Hematopoietic multipotent progenitor cell (in vitro differentiated cells): ENCODE measurements around the gene SKAP2. TPM values are rescaled to one million over a fixed set of nuclear protein-coding genes. Genes with fewer than 3 reads are reported as not detected.

Experiments used
- DNase-seq, 3 donors: peaks; one replicate each; pipeline ENCODE4 v3.0.0-alpha.2; 2011 to 2015; ENCODE audit warnings: low read depth in 2 of 3, low spot score in 2 of 3
- total RNA-seq: library from RNA; depleted of rRNA; stranded (reverse); fragments of >200 nt; gene quantifications from one replicate; pipeline ENCODE4 v1.2.3, GENCODE V29; 2012

SKAP2 gene
- total RNA-seq, 1 donor, result 6.5 TPM

DNA sequence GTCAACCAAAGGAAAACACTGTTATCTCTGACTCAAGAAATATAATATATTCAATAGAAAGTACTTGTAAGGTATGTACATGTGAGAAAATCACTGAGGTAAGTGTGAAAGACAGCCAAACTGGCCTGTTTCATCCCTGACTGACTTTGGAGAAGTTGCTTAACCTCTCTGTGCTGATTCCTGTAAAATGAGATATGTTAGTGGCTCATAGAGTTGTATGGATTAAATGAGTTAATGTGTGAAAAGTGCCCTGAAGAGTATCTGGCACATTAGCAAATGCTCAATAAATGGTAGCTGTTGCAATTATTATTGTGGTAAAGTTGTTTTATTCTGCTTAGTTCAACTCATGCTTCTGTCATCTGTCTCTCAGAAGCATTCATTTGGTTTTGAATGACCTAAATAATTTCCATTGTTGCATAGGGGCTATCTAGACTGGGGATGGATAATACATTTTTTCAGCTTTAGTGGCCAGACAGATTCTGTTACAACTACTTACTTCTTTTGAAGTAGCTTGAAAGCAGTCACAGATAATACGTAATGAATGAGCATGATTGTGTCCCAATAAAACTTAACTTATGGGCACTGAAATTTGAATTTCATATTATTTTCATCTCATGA is 84.3 kb downstream of the SKAP2 start:
- DNase-seq, result no peak

DNA sequence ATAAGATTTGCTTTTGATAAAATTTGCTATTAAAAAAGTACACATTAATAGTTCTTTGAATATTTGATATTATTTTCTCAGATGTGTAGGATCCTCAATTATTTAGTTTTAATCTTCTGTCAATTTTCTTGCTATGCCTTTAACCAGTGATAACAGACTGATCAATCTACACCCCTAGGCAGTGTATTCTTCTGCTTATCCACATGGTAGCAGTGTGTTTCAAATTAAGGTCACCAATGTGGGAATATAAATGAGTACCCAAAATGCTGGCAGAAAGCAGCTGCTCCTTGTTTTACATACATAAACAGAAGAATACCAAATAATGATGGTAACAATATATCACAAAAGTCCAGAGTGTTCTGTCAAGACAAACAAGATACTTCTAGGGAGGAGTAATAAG is 87.0 kb downstream of the SKAP2 start:
- DNase-seq, result no peak

DNA sequence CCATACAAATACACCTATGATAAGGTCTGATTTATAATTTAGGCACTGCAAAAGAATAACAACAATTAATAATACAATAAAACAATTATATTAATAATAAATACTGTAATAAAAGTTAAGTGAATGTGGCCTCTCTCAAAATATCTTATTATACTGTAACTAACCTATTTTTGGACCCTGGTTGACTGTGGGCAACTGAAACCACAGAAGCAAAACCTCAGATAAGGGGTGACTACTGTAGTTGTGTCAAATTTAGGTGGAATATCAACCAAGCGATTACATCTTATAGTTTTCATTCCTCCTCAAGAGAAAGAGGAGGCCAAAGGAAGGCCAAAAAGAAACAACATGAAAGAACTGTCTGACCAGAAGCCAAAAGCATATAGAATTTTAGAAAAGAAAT is 103.9 kb downstream of the SKAP2 start:
- peak in 2 of 3 donors; percentile 4 to 5 for DNase-seq

DNA sequence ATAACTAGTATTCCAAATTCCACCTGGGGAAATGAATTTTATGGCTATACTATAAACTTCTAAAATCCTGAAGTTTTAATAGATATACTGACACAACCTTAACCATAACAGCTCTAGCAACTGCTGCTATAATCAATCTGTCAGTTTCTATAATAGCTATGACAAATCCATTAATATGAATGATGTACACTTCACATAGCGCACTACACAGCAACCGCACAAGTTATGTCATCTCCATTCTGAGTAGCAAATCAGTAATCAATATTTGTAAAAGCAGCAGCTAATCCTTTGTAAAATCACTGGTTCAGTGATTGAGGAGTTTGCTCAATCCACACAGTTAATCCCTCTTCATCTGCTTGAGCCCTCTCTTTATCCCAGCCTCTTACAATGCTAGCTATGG is 105.3 kb downstream of the SKAP2 start:
- DNase-seq, result no peak

DNA sequence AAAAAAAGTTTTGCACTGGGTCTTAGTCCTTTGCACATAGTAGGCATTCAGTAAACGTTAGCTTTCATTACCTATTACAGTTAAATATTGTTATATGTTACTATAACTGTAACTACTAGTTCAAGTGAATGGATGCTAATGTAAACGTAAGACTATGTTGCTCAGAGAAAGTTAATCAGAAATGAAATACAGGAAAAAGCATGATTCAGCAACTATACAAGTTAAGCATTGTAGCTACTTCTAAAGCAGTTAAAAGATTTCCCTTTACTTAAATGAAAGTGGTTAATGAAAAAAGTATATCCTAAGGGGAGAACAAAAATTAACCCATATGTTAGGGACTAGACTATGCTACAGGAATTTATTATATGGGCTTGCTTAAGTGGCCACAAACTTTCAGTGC is 121.2 kb downstream of the SKAP2 start:
- DNase-seq, result no peak

DNA sequence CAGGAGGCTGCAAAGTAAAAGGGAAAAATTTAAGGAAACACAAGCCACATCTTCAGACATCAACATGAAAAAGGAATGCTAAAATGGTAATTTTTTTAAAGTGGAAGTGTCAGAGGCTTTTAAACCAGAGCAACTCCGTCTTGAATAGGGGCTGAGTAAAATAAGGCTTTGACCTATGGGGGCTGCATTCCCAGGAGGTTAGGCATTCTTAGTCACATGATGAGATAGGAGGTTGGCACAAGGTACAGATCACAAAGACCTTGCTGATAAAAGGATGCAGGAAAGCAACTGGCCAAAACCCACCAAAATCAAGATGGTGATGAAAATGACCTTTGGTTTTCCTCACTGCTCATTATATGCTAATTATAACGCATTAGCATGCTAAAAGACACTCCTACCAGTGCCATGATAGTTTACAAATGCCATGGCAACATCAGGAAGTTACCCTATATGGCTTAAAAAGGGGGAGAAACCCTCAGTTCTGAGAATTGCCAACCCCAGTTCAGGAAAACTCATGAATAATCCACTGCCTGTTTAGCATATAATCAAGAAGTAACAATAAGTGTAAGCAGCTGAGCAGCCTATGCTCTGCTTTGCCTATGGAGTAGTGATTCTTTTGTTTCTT is 128.3 kb downstream of the SKAP2 start:
- DNase-seq, result no peak

DNA sequence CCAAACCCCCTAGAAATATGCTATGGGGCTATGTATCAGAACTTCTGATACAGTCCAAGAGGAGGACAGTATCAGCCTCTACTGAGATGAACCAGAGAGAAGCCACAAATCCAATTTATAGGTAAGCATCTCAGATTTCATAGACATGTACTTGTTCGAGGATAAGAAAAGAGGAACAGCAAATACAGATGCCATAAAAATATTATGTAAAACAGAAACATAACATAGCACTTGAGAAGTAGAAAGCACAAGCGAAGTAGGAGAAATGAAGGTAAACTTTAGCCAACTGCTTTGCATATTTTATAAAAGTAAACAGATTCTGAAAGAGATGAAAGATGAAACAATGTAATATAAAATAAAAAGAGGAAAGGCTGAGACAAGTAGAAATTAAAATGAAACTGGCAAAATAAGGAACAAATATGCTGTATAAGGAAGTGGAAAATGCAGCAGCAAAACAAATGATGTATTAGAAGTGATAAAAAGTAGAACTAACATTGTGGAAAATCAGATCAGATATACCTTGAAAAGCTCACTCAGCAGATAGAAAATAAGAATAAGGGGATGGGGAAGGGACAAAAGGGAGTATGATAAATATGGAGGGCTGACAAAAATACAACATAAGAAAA is 135.1 kb downstream of the SKAP2 start:
- peak in 1 of 3 donors; percentile 18 for DNase-seq

DNA sequence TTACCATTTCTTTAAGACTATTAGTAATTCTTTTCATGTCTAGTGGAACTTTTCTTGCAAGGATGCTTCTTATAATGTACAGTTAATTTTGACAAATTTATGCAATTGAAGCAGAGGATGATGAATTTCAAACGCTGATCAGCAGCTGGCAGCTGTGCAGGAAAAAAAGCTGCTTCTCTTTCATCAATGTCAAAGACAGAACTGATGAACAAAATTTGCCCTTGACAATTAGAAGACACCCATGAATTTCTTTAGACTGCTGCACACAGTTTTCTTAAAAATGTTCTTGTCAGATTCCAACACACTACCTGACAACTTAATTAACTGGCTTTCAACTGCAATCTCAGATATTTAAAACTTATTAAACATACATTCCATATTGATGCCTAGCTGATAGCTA is 138.3 kb downstream of the SKAP2 start:
- no peak for DNase-seq

DNA sequence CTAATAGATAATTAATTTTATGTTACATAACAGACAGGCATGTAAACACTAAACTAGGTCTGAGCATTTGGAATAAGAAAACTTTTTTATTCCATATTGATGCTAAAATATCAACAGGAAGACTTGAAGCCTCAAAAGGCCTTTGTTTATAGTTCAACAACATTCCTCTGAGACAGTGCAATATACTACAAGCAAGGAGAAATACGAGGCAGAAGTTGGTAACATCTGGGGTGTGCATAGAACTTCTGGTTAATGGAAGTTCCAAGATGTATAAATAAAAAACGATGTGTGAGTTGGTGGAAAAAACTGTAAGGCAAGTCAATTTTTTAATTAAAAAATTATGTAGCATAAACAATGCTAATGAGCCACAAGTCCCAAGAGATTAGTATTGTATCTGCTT is 139.6 kb downstream of the SKAP2 start:
- DNase-seq, result no peak

DNA sequence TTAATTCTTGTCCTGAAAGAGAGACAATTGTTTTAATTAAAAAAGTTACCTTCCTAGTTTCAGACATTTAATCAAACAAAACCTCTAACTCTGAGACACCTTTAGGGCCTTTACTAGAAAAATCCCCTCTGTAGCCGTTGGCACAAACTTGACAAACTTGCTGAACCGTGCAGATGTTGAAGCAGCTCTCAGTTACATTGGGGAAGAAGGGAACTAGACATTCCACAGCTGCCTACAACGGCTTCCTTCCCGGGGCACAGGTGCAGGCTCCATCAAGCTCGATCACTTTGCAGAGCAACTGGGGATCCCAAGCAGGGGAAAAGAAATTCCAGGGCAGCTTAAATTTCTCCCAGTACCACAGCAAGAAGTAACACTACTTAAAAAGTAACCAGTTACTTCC is 141.3 kb downstream of the SKAP2 start:
- peak in 1 of 3 donors; percentile 17 for DNase-seq

DNA sequence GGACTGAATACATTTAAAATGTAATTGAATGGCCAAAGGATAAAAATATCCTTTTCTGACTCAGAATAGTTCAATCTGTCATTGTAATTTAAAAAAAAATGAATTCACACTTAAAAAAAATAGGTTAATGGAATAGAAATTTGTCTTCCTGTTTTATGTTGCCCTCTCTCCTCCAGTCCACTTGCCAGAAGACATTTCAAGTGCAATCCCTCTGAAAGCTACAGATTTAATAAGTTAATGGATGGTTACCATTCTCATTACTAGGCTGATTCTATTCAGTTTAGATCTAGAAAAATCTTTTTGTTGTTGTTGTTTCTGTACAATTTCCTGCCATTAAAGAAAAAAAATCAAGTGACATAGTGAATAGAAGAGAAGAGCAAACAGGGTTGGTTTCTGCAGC is 142.9 kb downstream of the SKAP2 start:
- DNase-seq, result no peak

DNA sequence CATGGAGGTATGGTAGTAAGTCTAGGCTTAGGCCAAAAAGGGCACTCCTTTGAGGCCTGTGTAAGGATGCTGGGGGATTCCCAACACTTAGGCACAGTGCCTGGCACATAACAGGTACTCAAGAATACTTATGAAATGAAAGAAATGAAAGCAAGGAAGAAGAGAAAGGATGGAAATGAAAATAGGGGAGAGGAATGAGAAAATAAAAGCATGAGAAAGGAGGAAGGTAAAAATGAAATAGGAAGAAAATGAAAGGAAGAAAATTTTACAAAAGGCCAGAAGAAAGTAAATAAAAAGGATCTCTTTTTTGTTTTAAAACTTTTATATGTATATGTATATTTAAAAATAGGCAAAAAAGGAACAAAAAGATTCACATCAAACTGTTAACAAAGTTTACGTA is 146.3 kb downstream of the SKAP2 start:
- no peak for DNase-seq

DNA sequence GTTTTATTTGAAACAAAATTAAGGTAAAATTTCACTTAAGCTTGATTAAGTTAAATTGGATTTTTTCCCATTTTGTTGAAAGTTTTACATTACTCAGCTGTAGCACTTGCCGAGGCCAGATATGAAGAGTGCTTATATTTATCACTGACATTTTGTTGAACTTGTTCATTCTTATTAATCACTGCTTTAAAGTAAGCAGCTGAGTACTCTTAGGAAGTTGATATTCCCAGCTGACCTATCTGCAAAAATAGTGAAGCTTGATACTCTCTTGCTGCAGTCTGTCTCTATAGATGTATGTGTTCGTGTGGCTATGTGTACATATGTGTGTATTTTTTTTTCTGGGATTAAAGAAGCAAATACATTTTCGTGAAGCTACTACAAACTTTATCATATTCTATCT is 150.0 kb downstream of the SKAP2 start:
- DNase-seq, result no peak

DNA sequence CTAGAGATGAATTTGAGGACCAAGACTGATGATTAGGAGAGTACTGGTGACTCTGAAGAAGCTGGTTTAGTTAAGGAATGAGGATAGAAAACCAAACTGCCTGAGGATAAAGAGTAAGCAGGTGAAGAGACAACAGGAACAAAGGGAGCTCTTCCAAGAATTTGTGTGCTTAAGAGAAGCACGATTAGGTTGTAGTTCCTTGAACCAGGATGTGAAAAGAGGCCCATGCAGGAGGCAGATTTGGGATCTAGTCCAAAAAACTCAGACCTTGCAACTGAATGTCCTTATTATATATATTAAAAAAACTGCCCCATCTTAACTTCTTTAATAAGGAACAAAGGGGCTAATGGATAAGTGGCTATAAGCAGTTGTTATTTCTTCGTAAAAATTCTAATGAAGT is 150.4 kb downstream of the SKAP2 start:
- no peak for DNase-seq

DNA sequence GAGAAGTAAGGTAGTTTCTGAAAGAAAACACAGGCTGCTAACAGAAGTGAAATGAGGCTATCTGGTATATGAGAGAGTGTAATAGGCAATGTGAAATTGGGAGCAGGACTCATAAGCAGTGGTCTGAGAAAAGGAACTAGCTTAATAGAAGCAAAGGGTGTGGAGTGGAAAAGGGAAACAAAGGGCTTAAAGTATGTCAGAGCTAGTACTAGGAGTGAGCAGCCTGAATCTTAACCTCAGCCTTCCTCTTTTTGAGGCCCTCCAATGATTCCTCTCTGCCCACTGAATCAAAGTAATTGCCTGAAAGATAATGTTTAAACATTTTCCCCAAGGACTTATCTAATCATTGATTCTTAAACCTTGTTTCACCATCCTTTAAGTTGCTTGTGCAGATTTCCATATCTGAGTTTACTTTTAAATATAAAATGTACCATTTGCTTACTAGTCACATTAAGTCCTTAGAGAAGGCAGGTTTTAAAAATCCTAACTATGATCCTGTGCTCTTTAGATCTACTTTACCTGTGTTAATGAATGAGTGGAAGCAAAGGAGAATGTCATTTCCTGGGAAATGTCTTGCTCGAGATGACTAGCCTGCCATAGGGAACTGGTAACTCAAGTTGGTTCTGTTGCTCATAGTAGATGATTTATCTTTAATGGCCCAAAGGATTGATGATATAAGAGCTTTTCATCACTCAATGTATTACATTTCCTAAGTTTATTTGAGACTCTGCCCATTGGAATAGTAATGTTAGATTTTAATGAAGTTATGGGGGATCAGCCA is 155.0 kb downstream of the SKAP2 start:
- DNase-seq, result peak in 1 of 3 donors; percentile 43

DNA sequence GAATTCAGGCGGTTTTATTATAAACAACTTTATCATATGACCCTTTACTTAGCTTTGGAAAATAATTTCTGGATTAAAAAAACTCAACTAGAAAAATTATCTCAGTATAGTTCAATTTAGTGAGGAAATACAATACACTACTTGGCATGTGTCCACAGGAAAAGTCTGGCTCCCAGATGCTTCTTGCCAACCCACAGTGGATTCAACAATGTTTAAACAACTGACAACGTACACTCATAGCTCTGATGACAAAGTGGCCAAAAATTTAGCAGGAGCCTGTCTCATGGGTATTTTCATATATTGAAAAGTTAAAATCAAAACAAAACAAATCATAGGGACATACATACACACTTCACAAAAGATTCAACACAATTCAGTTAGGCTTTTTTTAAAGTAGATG is 158.8 kb downstream of the SKAP2 start:
- peak in 1 of 3 donors; percentile 61 for DNase-seq

DNA sequence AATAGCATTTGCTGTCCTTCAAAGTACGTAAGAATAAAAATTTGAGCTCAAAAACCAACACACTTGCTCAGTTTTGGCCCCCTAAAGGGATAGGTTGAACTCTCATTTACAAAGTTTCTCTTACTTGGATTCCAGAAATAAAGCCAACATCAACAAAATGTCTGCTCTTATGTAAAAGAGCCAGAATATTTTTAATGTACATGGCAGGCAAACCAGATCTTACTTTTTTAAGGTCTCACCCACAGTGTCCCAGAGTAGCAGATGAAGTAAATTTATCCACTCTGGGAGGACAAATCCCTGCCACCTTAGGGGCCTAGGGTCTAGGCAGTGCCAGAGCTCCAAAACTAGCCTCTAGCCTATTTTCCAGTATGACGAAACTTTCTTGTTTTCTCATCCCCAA is 159.6 kb downstream of the SKAP2 start:
- DNase-seq, result no peak

DNA sequence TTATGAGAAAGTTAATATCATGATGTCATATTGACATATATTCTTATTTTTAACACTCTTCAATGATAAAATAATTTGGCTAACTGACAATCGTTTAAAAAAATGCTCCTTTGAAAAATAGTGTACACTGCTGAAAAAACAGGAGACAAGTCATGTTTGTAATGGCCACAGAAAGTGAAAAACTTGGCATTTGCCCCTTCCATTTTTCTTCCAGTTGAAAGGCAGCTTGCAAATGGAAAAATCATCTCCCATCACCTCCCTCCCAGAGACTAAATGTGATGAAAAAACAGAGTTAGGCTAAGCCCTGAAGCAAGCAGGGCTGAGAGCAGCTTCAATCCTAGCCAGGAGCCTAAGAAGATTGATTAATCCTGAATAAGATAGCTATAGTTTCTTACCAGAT is 160.4 kb downstream of the SKAP2 start:
- no peak for DNase-seq

DNA sequence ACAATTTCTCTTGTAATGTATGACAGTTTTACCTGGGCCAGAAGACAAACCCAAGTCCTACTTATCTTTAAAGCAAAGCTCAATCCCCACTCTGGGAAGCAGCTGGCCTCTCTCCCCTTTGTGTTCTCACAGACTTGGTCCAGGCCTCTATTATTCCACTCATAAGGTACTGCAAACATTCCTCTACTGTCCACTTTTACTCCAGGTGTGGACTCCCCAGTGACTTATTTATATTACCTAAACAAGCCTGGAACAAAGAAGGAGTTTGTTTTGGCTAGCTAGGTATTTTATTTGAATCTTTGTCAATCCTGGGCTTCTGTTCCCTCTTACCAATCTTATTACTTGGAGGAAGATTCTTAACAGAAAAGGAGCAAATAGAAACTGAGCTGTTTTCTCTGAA is 163.5 kb downstream of the SKAP2 start:
- DNase-seq, result no peak

DNA sequence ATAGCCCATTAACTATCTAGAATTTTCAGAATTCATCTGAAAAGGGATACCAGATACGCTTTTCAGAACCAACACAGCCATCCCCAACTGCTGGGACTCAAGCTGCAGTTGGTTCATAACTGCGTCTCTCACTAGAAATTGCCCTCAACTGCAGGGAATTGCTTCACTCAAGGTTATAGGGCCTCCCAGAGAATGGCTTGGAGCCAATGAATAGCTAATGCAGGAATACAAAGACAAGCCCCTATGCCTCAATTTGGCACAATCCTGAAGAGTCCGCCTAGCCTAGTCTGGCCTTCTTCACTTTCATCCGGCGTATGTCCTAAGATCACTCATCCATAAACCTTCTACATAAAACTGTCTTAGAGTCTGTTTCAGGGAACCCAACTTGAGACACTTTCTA is 164.0 kb downstream of the SKAP2 start:
- no peak for DNase-seq

DNA sequence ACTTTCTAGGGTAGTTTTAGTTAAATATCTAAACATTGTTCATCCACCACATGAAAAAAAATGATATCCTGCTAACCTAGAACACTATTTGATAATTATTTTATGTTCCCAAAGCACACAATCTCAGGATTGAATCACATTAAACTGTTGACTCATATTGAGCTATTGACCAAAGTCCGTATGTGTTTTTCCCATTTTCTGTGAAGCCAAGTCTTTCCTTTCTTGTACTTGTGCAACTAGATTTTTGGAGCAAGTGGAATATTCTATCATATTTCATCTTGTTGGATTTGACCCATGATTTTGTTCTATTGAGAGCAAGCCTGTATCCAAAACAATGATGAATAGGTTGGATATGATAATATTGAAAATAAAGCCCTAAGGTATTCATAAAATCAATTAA is 164.6 kb downstream of the SKAP2 start:
- no peak for DNase-seq

DNA sequence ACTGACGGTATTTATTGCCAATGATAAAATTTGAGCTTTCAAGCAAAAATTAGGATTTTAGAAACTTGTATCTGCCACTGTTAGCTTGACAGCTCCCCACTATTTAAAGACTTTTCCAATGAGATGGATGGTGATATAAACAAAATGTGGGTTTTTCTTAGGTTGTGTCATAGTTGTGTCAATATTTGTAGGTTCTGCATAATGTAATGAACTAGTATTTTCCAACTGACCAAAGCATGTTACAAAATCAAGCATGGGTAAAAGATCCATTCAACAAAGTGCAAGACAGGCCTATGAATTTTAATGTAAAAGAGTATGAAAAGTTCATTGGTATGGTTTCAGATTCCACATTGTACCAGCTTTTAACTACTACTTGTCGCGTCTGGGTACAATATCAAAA is 165.6 kb downstream of the SKAP2 start:
- no peak for DNase-seq
